ENCODE data around the gene RNU1-3. TPM values are rescaled to one million over a fixed set of nuclear protein-coding genes. Genes with fewer than 3 reads are reported as not detected.
"Not testable (repeated sequence)": the region's sequence is repeated elsewhere in the genome, so short reads cannot be mapped to it uniquely, and the experiment has no call there.

The RNU1-3 gene
- total and polyA plus RNA-seq, 2 of the 13 experiments (the other 11 are each of a cell fraction or from before 2014, with no cell fraction given): under 0.01 to 11,018 TPM

DNA sequence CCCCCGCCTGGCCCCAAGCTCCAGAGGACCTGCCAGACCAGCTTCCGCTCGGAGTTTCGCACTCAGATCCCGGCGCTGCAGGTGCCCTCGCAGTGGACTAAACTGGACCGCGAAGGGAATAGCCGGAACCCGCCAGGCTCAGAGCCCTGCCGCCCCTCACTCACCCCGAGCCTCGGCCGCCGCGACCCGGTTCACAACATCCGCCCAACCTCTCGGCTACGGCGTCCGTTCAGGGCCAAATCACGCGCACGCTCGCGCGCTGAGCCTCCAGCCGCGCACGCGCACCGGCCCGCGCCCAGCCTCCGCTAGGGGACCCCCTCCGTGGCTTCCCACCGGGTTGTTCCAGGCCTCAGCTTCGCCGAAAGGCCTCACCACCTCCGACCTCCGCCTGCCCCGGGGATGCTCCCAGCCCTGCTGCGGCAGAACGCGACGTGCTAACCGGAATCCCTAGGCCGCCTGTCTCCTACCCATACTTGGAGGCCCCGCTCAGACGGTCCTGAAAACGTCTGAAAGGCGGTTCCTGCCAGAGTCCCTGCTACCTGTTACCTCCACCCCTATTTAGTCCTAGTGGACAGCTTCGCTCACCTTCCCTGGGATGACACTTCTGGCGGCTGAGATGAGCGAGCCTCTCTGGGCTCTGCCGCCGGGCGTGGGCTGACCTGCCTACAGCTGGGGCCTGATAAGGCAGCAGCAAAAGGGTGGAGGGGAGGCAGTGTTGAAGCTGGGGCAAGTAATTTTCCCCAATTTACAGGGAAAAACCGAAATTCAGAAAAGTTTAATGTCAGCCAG lies 22.1 kb downstream of the RNU1-3 start (continued):
- TF ChIP-seq, protein P1, sequence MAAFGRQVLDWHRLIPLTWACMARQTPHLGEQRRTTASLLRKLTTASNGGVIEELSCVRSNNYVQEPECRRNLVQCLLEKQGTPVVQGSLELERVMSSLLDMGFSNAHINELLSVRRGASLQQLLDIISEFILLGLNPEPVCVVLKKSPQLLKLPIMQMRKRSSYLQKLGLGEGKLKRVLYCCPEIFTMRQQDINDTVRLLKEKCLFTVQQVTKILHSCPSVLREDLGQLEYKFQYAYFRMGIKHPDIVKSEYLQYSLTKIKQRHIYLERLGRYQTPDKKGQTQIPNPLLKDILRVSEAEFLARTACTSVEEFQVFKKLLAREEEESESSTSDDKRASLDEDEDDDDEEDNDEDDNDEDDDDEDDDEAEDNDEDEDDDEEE (CRISPR knock-in tag; IDR thresholded peaks at IDR 0.05): peak; percentile 99
- TF ChIP-seq, protein P2, sequence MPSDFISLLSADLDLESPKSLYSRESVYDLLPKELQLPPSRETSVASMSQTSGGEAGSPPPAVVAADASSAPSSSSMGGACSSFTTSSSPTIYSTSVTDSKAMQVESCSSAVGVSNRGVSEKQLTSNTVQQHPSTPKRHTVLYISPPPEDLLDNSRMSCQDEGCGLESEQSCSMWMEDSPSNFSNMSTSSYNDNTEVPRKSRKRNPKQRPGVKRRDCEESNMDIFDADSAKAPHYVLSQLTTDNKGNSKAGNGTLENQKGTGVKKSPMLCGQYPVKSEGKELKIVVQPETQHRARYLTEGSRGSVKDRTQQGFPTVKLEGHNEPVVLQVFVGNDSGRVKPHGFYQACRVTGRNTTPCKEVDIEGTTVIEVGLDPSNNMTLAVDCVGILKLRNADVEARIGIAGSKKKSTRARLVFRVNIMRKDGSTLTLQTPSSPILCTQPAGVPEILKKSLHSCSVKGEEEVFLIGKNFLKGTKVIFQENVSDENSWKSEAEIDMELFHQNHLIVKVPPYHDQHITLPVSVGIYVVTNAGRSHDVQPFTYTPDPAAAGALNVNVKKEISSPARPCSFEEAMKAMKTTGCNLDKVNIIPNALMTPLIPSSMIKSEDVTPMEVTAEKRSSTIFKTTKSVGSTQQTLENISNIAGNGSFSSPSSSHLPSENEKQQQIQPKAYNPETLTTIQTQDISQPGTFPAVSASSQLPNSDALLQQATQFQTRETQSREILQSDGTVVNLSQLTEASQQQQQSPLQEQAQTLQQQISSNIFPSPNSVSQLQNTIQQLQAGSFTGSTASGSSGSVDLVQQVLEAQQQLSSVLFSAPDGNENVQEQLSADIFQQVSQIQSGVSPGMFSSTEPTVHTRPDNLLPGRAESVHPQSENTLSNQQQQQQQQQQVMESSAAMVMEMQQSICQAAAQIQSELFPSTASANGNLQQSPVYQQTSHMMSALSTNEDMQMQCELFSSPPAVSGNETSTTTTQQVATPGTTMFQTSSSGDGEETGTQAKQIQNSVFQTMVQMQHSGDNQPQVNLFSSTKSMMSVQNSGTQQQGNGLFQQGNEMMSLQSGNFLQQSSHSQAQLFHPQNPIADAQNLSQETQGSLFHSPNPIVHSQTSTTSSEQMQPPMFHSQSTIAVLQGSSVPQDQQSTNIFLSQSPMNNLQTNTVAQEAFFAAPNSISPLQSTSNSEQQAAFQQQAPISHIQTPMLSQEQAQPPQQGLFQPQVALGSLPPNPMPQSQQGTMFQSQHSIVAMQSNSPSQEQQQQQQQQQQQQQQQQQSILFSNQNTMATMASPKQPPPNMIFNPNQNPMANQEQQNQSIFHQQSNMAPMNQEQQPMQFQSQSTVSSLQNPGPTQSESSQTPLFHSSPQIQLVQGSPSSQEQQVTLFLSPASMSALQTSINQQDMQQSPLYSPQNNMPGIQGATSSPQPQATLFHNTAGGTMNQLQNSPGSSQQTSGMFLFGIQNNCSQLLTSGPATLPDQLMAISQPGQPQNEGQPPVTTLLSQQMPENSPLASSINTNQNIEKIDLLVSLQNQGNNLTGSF (CRISPR knock-in tag; IDR thresholded peaks at IDR 0.05): peak; percentile 74
- TF ChIP-seq ZNF468 (CRISPR knock-in tag; IDR thresholded peaks at IDR 0.05) (peak; percentile 56; the same call in 1 of the 2 replicates), CBX2 (CRISPR knock-in tag; IDR thresholded peaks at IDR 0.05; ENCODE audit: low read depth) (peak; percentile 95; the same call in 1 of the 2 replicates), SIX4 (CRISPR knock-in tag; IDR thresholded peaks at IDR 0.05) (peak; percentile 86), ZNF616 (CRISPR knock-in tag; IDR thresholded peaks at IDR 0.05; ENCODE audit: low read depth) (peak; percentile 92; the same call in 1 of the 2 replicates), RXRB (CRISPR knock-in tag; IDR thresholded peaks at IDR 0.05; ENCODE audit: borderline replicate concordance) (peak; percentile 94), RFX3 (CRISPR knock-in tag; IDR thresholded peaks at IDR 0.05) (peak; percentile 52), ARNT2 (CRISPR knock-in tag; IDR thresholded peaks at IDR 0.05; ENCODE audit: low read depth) (peak; percentile 98), ZNF136 (CRISPR knock-in tag; IDR thresholded peaks at IDR 0.05; ENCODE audit: low read depth) (peak; percentile 94; the same call in 1 of the 2 replicates)
- not testable (repeated sequence) for TF ChIP-seq CBX2 (IDR thresholded peaks at IDR 0.05; ENCODE audit: low read depth, low read length)
- TF ChIP-seq, protein P3, sequence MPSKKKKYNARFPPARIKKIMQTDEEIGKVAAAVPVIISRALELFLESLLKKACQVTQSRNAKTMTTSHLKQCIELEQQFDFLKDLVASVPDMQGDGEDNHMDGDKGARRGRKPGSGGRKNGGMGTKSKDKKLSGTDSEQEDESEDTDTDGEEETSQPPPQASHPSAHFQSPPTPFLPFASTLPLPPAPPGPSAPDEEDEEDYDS (CRISPR knock-in tag; IDR thresholded peaks at IDR 0.05): peak; percentile 94
- TF ChIP-seq, protein P4, sequence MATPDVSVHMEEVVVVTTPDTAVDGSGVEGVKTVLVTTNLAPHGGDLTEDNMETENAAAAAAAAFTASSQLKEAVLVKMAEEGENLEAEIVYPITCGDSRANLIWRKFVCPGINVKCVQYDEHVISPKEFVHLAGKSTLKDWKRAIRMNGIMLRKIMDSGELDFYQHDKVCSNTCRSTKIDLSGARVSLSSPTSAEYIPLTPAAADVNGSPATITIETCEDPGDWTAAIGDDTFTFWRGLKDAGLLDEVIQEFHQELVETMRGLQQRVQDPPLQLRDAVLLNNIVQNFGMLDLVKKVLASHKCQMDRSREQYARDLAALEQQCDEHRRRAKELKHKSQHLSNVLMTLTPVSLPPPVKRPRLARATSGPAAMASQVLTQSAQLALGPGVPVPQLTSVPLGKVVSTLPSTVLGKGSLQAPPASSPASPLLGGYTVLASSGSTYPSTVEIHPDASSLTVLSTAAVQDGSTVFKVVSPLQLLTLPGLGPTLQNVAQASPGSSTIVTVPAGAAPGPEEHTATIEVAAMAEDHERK (CRISPR knock-in tag; IDR thresholded peaks at IDR 0.05; ENCODE audit: low read depth): peak; percentile 77; the same call in 1 of the 2 replicates
- TF ChIP-seq, protein P5, sequence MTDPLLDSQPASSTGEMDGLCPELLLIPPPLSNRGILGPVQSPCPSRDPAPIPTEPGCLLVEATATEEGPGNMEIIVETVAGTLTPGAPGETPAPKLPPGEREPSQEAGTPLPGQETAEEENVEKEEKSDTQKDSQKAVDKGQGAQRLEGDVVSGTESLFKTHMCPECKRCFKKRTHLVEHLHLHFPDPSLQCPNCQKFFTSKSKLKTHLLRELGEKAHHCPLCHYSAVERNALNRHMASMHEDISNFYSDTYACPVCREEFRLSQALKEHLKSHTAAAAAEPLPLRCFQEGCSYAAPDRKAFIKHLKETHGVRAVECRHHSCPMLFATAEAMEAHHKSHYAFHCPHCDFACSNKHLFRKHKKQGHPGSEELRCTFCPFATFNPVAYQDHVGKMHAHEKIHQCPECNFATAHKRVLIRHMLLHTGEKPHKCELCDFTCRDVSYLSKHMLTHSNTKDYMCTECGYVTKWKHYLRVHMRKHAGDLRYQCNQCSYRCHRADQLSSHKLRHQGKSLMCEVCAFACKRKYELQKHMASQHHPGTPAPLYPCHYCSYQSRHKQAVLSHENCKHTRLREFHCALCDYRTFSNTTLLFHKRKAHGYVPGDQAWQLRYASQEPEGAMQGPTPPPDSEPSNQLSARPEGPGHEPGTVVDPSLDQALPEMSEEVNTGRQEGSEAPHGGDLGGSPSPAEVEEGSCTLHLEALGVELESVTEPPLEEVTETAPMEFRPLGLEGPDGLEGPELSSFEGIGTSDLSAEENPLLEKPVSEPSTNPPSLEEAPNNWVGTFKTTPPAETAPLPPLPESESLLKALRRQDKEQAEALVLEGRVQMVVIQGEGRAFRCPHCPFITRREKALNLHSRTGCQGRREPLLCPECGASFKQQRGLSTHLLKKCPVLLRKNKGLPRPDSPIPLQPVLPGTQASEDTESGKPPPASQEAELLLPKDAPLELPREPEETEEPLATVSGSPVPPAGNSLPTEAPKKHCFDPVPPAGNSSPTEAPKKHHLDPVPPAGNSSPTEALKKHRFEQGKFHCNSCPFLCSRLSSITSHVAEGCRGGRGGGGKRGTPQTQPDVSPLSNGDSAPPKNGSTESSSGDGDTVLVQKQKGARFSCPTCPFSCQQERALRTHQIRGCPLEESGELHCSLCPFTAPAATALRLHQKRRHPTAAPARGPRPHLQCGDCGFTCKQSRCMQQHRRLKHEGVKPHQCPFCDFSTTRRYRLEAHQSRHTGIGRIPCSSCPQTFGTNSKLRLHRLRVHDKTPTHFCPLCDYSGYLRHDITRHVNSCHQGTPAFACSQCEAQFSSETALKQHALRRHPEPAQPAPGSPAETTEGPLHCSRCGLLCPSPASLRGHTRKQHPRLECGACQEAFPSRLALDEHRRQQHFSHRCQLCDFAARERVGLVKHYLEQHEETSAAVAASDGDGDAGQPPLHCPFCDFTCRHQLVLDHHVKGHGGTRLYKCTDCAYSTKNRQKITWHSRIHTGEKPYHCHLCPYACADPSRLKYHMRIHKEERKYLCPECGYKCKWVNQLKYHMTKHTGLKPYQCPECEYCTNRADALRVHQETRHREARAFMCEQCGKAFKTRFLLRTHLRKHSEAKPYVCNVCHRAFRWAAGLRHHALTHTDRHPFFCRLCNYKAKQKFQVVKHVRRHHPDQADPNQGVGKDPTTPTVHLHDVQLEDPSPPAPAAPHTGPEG (CRISPR knock-in tag; IDR thresholded peaks at IDR 0.05): peak; percentile 52; the same call in 1 of the 2 replicates

Measured in HepG2 (cell line).